GM12878 (cell line): Measurements from ENCODE around the gene P3R3URF. TPM values are rescaled to one million over a fixed set of nuclear protein-coding genes. Genes with fewer than 3 reads are reported as not detected.

Experiments used
- ATAC-seq: fragments of 200-7000 bp; cut with Tn5 transposase; 3 replicates; pipeline ENCODE4 v1.9.1; 2020; ENCODE audit warnings: mild to moderate bottlenecking, moderate library complexity
- BruUV-seq: library from RNA; stranded (reverse); fragments of 400-500 nt; replicated peaks from 2 replicates; lab custom pipeline; 2021; lab: Mats Ljungman, UMichigan
- CTCF ChIA-PET: fragments of 300-600 bp; sonication (Branson Sonifier 250); formaldehyde crosslinking; extraction: SDS; loops from one replicate; lab custom pipeline; 2021; ENCODE audit warnings: inconsistent platforms; lab: Yijun Ruan, JAX
- POLR2A ChIA-PET: fragments of 350-600 bp; formaldehyde crosslinking; extraction: SDS; loops from one replicate; lab custom pipeline; 2021; ENCODE audit warnings: inconsistent platforms; lab: Charles Lee
- RAD21 ChIA-PET: fragments of 300-600 bp; sonication (Branson Sonifier 250); formaldehyde crosslinking; loops from one replicate; lab custom pipeline; 2023; ENCODE audit warnings: antibody characterized with exemption; ENCODE audit not compliant: unreplicated experiment; lab: Charles Lee
- SMC1A ChIA-PET: fragments of 300-600 bp; sonication (Branson Sonifier 250); formaldehyde crosslinking; loops from one replicate; lab custom pipeline; 2023; ENCODE audit not compliant: unreplicated experiment, uncharacterized antibody; lab: Charles Lee
- DNase-seq: peaks from one replicate; pipeline ENCODE4 v3.0.0-alpha.2; 2011; ENCODE audit warnings: low read depth, low spot score
- FAIRE-seq: peaks from 3 replicates; lab custom pipeline; 2011; peaks lifted over from hg19 to GRCh38; lab: Jason Lieb, UNC
- H2AFZ ChIP-seq: 2 replicates; pipeline ENCODE4 v1.6.0; 2011; ENCODE audit warnings: low read depth, low read length, control low read depth; ENCODE audit not compliant: control insufficient read depth
- H3K27ac ChIP-seq: 2 replicates; pipeline ENCODE4 v1.5.1; 2011; ENCODE audit warnings: control low read depth; ENCODE audit not compliant: control insufficient read depth, insufficient read depth
- H3K27me3 ChIP-seq, 2 experiments: replicated peaks in 1 of 2; 2 replicates each; pipeline versions ENCODE4 v1.6.0 to v1.6.1; 2011; ENCODE audit warnings: low read length in 1 of 2; ENCODE audit not compliant: control insufficient read depth in 2 of 2, insufficient read depth in 2 of 2
- H3K36me3 ChIP-seq, 2 experiments: 2 replicates each; pipeline ENCODE4 v1.5.1; 2011; ENCODE audit warnings: low read length in 1 of 2; ENCODE audit not compliant: control insufficient read depth in 2 of 2, insufficient read depth in 2 of 2
- H3K4me1 ChIP-seq: 2 replicates; pipeline ENCODE4 v1.6.1; 2011; ENCODE audit warnings: mild to moderate bottlenecking, low read length, moderate library complexity, mixed read lengths; ENCODE audit not compliant: control insufficient read depth, insufficient read depth
- H3K4me2 ChIP-seq: 2 replicates; pipeline ENCODE4 v1.6.0; 2011; ENCODE audit warnings: control low read depth; ENCODE audit not compliant: control insufficient read depth, insufficient read depth
- H3K4me3 ChIP-seq: fragments of 200-600 bp; sonication (generic); 2 replicates; pipeline ENCODE4 v1.5.1; 2016
- H3K79me2 ChIP-seq: 2 replicates; pipeline ENCODE4 v1.6.0; 2011; ENCODE audit warnings: low read length; ENCODE audit not compliant: control insufficient read depth, insufficient read depth
- H3K9ac ChIP-seq: 2 replicates; pipeline ENCODE4 v1.8.0; 2011; ENCODE audit warnings: low read length, control low read depth, mixed read lengths; ENCODE audit not compliant: control insufficient read depth, insufficient read depth
- H3K9me3 ChIP-seq: replicated peaks from 3 replicates; pipeline ENCODE4 v1.5.1; 2011; ENCODE audit warnings: mild to moderate bottlenecking, low read length; ENCODE audit not compliant: control insufficient read depth, insufficient read depth
- H4K20me1 ChIP-seq: 2 replicates; pipeline ENCODE4 v1.6.0; 2011; ENCODE audit not compliant: control insufficient read depth, insufficient read depth
- EP300 ChIP-seq, 2 experiments: fragments of 150-350 bp in 1 of 2; IDR thresholded peaks; 2 replicates each; pipeline ENCODE4 v1.6.1; 2011 to 2012; ENCODE audit warnings: low read depth in 2 of 2, low read length in 2 of 2, borderline replicate concordance in 1 of 2, improper control_type of control experiment in 1 of 2, inconsistent platforms in 1 of 2; ENCODE audit not compliant: control insufficient read depth in 1 of 2
- HDAC2 ChIP-seq: fragments of 200-600 bp; sonication (generic); IDR thresholded peaks from 2 replicates; pipeline ENCODE4 v1.6.1; 2017
- HDAC6 ChIP-seq: fragments of 200-600 bp; sonication (generic); IDR thresholded peaks from one replicate; pipeline ENCODE4 v1.8.0; 2017; ENCODE audit warnings: antibody characterized with exemption; ENCODE audit not compliant: unreplicated experiment
- KDM1A ChIP-seq: fragments of 200-600 bp; sonication (generic); IDR thresholded peaks from 2 replicates; pipeline ENCODE4 v1.6.1; 2016; ENCODE audit warnings: borderline replicate concordance
- MEF2A ChIP-seq: IDR thresholded peaks from 2 replicates; pipeline ENCODE4 v1.6.1; 2011; ENCODE audit warnings: low read depth, mild to moderate bottlenecking, low read length, moderate library complexity; ENCODE audit not compliant: insufficient read depth
- NFYB ChIP-seq: IDR thresholded peaks from 2 replicates; pipeline ENCODE4 v1.6.1; 2011; ENCODE audit warnings: low read depth, mild to moderate bottlenecking, low read length, improper control_type of control experiment, moderate library complexity; ENCODE audit not compliant: insufficient read depth
- POLR2AphosphoS2 ChIP-seq: IDR thresholded peaks from 2 replicates; pipeline ENCODE4 v1.6.1; 2011; ENCODE audit warnings: low read depth, mild to moderate bottlenecking, low read length, improper control_type of control experiment, moderate library complexity
- SIN3A ChIP-seq: IDR thresholded peaks from 2 replicates; pipeline ENCODE4 v1.6.1; 2012; ENCODE audit warnings: low read depth, low read length, improper control_type of control experiment
- TARDBP ChIP-seq: IDR thresholded peaks from 2 replicates; pipeline ENCODE4 v1.6.1; 2016; ENCODE audit warnings: borderline replicate concordance
- TCF3 ChIP-seq: IDR thresholded peaks from 2 replicates; pipeline ENCODE4 v1.6.1; 2012; ENCODE audit warnings: low read depth, mild to moderate bottlenecking, low read length, borderline replicate concordance; ENCODE audit not compliant: insufficient read depth
- WGBS: methylation state at CpG from one replicate; pipeline ENCODE4 v1.1.6; 2016; ENCODE audit warnings: low lambda C conversion rate; ENCODE audit not compliant: insufficient replicate concordance, insufficient coverage; ENCODE audit errors: missing lambda C conversion rate; 5-methylcytosine and 5-hydroxymethylcytosine counted together
- in situ Hi-C: fragments of 300-500 bp; cut with MboI; formaldehyde crosslinking; loops from 9 replicates; pipeline ENCODE4 v1.14.3; 2018; ENCODE audit warnings: mixed read lengths
- intact Hi-C: fragments of 100-400 bp; cut with micrococcal nuclease; formaldehyde crosslinking; loops from one replicate; pipeline ENCODE4 v1.14.2; 2022; ENCODE audit not compliant: unreplicated experiment
- polyA plus RNA-seq, 11 experiments: library from polyadenylated mRNA; depleted of rRNA in 4 of 11; unstranded in 6 of 11; stranded (reverse) in 5 of 11; fragments of >200 nt; fragmentation: Nextera tagmentation in 4 of 11; fragmentation: Illumina TruSeq in 1 of 11; extraction: Ambion mirVana in 4 of 11; extraction: Trizol in 1 of 11; gene quantifications; 1 replicate in 1 of 11; 2 replicates in 10 of 11; pipeline versions ENCODE4 v1.2.1 to v1.2.3, GENCODE V29; 2011 to 2016; ENCODE audit warnings: inconsistent platforms in 2 of 11, missing spikeins in 2 of 11, low read depth in 1 of 11
- total RNA-seq, 4 experiments: library from RNA; depleted of rRNA in 3 of 4; stranded (reverse); fragments of >200 nt in 3 of 4; fragmentation: Illumina TruSeq in 1 of 4; extraction: Trizol in 1 of 4; gene quantifications; 2 replicates each; pipeline versions ENCODE4 v1.2.1 to v1.2.3, GENCODE V29; 2013 to 2021
- TF ChIP-seq, protein P1 (sequence below): fragments of 450-650 bp; IDR thresholded peaks from 2 replicates; pipeline ENCODE4 v1.6.1; 2017; ENCODE audit warnings: low read depth, mild to moderate bottlenecking, moderate library complexity
- TF ChIP-seq, protein P2 (sequence below): fragments of 450-650 bp; IDR thresholded peaks from 2 replicates; pipeline ENCODE4 v1.6.1; 2017; ENCODE audit warnings: mild to moderate bottlenecking
- TF ChIP-seq, protein P3 (sequence below): fragments of 450-650 bp; IDR thresholded peaks from 2 replicates; pipeline ENCODE4 v1.6.1; 2017; ENCODE audit warnings: borderline replicate concordance
- TF ChIP-seq, protein P4 (sequence below): IDR thresholded peaks from 2 replicates; pipeline ENCODE4 v1.6.1; 2012; ENCODE audit warnings: low read length, inconsistent platforms
- TF ChIP-seq, protein P5 (sequence below): IDR thresholded peaks from 2 replicates; pipeline ENCODE4 v1.6.1; 2011; ENCODE audit warnings: low read depth, mild to moderate bottlenecking, low read length, moderate library complexity, borderline replicate concordance; ENCODE audit errors: extremely low read depth

The P3R3URF gene
- total and polyA plus RNA-seq, 10 of the 15 experiments (the other 5 are each of a cell fraction or from before 2014, with no cell fraction given), result not detected

DNA sequence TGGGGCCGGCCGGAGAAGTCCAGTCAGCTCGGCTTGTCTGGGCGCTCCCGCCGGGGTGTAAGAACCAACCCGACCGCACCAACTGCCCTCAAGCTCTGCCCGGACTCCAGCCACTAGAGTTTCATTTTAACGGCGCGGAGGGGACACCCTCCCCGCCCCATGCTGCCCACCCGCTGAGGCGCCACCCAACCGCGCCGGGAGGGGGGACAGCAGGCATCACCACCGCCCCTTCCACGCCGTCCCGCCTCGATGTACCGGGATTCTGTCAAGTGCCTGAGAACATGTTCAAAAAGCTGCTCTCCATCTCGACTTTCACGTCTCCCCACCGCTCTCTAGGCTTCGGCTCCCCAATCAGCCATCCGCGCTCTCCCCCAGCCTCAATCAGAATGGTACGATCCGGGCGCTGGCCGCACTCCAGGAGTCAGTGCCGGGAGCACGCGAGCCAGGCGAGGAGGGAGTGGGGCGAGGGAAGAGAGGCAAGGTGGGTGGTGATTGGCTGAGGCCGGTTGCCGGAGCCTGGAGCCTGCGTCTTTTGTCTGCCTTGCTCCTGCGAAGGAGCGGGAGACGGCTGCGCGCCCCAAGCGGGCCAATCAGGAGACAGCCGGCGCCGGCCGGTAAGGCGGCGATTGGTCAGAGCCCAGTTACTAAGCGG is 43.6 kb downstream of the P3R3URF start, which contains the start of gene PIK3R3:
PIK3R3 (minus strand) TSS at position 101 of the 652 bp plus-strand sequence. CDS start 677 bp downstream, outside the sequence.
- peak; percentile 91 for FAIRE-seq
- H3K79me2 ChIP-seq, result peaks cover 44% of the 10 kb centered on the region
- no TSS peak for BruUV-seq
- H3K4me2 ChIP-seq, result peak within 1 kb of the TSS; percentile 99
- intact Hi-C loops (loop anchor here (1.0 to 10.0 kb wide), 5 partner anchors 46 to 202 kb away; no protein-coding TSS in a partner anchor), in situ Hi-C loops (no loop called here)
- peak; percentile 92 for DNase-seq
- ChIA-PET RAD21 (interaction anchor here (1.0 to 1.5 kb wide), 5 partner anchors 11 to 92 kb away, joined by 3 to 5 read pairs (median 4); no protein-coding TSS in a partner anchor), CTCF (interaction anchor here (0.6 to 1.1 kb wide), 4 partner anchors 29 to 472 kb away, joined by 3 to 4 read pairs (median 3); no protein-coding TSS in a partner anchor), POLR2A (interaction anchor here (0.7 to 2.3 kb wide), 9 partner anchors 9 to 197 kb away, joined by 3 to 11 read pairs (median 3); no protein-coding TSS in a partner anchor), SMC1A (interaction anchor here (1.0 to 3.9 kb wide), 6 partner anchors 9 to 91 kb away, joined by 3 to 37 read pairs (median 7); no protein-coding TSS in a partner anchor)
- H3K4me3 ChIP-seq, result peak within 1 kb of the TSS; percentile 91
- peaks cover 16% of the 10 kb centered on the region for H3K4me1 ChIP-seq
- H3K9me3 ChIP-seq, result no peaks in the 10 kb centered on the region
- H3K36me3 ChIP-seq, result no peaks in the 10 kb centered on the region
- H4K20me1 ChIP-seq, result no peaks in the 10 kb centered on the region
- H3K27ac ChIP-seq, result peak within 1 kb of the TSS; percentile 98
- no peaks in the 10 kb centered on the region for H3K27me3 ChIP-seq
- 1% methylated on average over 54 of the region's 55 CpGs for WGBS
- peak; percentile 91 for ATAC-seq
- H2AFZ ChIP-seq, result peak within 1 kb of the TSS; percentile 96
- H3K9ac ChIP-seq, result peak within 1 kb of the TSS; percentile 74
- no peak for TF ChIP-seq MEF2A
- TF ChIP-seq EP300 (IDR thresholded peaks at IDR 0.05; ENCODE audit: borderline replicate concordance in 1 of 2, control insufficient read depth in 1 of 2, low read depth in 2 of 2, low read length in 2 of 2), result peak; percentile 16 to 41; a peak in 2 of 4 replicates
- TF ChIP-seq, protein P1, sequence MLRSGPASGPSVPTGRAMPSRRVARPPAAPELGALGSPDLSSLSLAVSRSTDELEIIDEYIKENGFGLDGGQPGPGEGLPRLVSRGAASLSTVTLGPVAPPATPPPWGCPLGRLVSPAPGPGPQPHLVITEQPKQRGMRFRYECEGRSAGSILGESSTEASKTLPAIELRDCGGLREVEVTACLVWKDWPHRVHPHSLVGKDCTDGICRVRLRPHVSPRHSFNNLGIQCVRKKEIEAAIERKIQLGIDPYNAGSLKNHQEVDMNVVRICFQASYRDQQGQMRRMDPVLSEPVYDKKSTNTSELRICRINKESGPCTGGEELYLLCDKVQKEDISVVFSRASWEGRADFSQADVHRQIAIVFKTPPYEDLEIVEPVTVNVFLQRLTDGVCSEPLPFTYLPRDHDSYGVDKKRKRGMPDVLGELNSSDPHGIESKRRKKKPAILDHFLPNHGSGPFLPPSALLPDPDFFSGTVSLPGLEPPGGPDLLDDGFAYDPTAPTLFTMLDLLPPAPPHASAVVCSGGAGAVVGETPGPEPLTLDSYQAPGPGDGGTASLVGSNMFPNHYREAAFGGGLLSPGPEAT, result peak; percentile 98
- peak; percentile 64; the same call in 1 of the 2 replicates for TF ChIP-seq POLR2AphosphoS2
- peak; percentile 63 for TF ChIP-seq HDAC6
- TF ChIP-seq TCF3, result no peak; the same call in 1 of the 2 replicates
- TF ChIP-seq, protein P2, sequence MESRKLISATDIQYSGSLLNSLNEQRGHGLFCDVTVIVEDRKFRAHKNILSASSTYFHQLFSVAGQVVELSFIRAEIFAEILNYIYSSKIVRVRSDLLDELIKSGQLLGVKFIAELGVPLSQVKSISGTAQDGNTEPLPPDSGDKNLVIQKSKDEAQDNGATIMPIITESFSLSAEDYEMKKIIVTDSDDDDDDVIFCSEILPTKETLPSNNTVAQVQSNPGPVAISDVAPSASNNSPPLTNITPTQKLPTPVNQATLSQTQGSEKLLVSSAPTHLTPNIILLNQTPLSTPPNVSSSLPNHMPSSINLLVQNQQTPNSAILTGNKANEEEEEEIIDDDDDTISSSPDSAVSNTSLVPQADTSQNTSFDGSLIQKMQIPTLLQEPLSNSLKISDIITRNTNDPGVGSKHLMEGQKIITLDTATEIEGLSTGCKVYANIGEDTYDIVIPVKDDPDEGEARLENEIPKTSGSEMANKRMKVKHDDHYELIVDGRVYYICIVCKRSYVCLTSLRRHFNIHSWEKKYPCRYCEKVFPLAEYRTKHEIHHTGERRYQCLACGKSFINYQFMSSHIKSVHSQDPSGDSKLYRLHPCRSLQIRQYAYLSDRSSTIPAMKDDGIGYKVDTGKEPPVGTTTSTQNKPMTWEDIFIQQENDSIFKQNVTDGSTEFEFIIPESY, result no peak
- TF ChIP-seq, protein P3, sequence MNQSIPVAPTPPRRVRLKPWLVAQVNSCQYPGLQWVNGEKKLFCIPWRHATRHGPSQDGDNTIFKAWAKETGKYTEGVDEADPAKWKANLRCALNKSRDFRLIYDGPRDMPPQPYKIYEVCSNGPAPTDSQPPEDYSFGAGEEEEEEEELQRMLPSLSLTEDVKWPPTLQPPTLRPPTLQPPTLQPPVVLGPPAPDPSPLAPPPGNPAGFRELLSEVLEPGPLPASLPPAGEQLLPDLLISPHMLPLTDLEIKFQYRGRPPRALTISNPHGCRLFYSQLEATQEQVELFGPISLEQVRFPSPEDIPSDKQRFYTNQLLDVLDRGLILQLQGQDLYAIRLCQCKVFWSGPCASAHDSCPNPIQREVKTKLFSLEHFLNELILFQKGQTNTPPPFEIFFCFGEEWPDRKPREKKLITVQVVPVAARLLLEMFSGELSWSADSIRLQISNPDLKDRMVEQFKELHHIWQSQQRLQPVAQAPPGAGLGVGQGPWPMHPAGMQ, result no peak
- 0 out of 2 replicates have a peak, but pooled peaks have one; percentile 27 for TF ChIP-seq TARDBP
- TF ChIP-seq, protein P4, sequence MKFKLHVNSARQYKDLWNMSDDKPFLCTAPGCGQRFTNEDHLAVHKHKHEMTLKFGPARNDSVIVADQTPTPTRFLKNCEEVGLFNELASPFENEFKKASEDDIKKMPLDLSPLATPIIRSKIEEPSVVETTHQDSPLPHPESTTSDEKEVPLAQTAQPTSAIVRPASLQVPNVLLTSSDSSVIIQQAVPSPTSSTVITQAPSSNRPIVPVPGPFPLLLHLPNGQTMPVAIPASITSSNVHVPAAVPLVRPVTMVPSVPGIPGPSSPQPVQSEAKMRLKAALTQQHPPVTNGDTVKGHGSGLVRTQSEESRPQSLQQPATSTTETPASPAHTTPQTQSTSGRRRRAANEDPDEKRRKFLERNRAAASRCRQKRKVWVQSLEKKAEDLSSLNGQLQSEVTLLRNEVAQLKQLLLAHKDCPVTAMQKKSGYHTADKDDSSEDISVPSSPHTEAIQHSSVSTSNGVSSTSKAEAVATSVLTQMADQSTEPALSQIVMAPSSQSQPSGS, result no peak
- peak; percentile 61; the same call in 1 of the 2 replicates for TF ChIP-seq SIN3A
- TF ChIP-seq HDAC2, result no peak
- TF ChIP-seq, protein P5, sequence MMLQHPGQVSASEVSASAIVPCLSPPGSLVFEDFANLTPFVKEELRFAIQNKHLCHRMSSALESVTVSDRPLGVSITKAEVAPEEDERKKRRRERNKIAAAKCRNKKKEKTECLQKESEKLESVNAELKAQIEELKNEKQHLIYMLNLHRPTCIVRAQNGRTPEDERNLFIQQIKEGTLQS, result no peak
- no peak for TF ChIP-seq NFYB
- no peak for TF ChIP-seq KDM1A
